Left ventricle myocardium superior (tissue), 1 donor: ENCODE measurements around the gene CKAP2. TPM values are rescaled to one million over a fixed set of nuclear protein-coding genes. Genes with fewer than 3 reads are reported as not detected.
"Not testable (repeated sequence)": the region's sequence is repeated elsewhere in the genome, so short reads cannot be mapped to it uniquely, and the experiment has no call there.

Experiments
- ATAC-seq: fragments of 200-7000 bp; cut with Tn5 transposase; one replicate; pipeline ENCODE4 v1.9.1; 2020; ENCODE audit warnings: mild to moderate bottlenecking, moderate library complexity
- DNase-seq: peaks from one replicate; pipeline ENCODE4 v3.0.0-alpha.2; 2020
- intact Hi-C: fragments of 100-400 bp; cut with micrococcal nuclease; formaldehyde crosslinking; loops from one replicate; pipeline ENCODE4 v1.11.0; 2022
- total RNA-seq: library from RNA; stranded (reverse); fragmentation: NEBNext Ultra II Directional; extraction: Animal tissue kit (Norgen Biotek cat#: 25700); gene quantifications from one replicate; pipeline ENCODE4 v1.2.1, GENCODE V29; 2021
- donor health status: DM: no; HTN: yes; CAD: no; lungs with severe emphysema.

Gene CKAP2
- total RNA-seq, 1 donor from 2014 or later = 7.2 TPM

GRCh38 chr13:52513957-52514596 is 58.8 kb downstream of the CKAP2 start:
- intact Hi-C loops, DNase-seq, ATAC-seq: not testable (repeated sequence)

GRCh38 chr13:52523323-52523722 is 68.0 kb downstream of the CKAP2 start:
- not testable (repeated sequence) for ATAC-seq, DNase-seq

More at GRCh38 chr13:52523323-52523722, 68.0 kb downstream of the CKAP2 start:
- intact Hi-C loops = not testable (repeated sequence)

Other genes with a start within 250 kb of the CKAP2 start
- 5.0 TPM for gene THSD1, start 49.3 kb upstream of the CKAP2 start, total RNA-seq
- 34.7 TPM for gene VPS36, start 4.8 kb upstream of the CKAP2 start, total RNA-seq
- 2.0 TPM for gene HNRNPA1L2, start 187.0 kb downstream of the CKAP2 start, total RNA-seq
- gene SUGT1, start 197.4 kb downstream of the CKAP2 start, total RNA-seq = 59.3 TPM